ENCODE results near the gene CNPPD1. TPM values are rescaled to one million over a fixed set of nuclear protein-coding genes. Genes with fewer than 3 reads are reported as not detected.

Gene CNPPD1
- total RNA-seq (10 to 100 TPM; 27.5 to 66.9 TPM), polyA plus RNA-seq (10 to 100 TPM; 37.2 to 60.1 TPM)
- long read RNA-seq, donor 1, transcript CNPPD1-201 (8 exons, 2,060 nt), result major isoform, 22 of 37 reads
- long read RNA-seq, donor 1, partial matches to known transcripts, result 14 of 37 reads
- long read RNA-seq, donor 1, other reads (novel, unspliced or antisense), result 0 of 37 reads
- long read RNA-seq, donor 2, partial matches to known transcripts, result 0 of 3 reads
- long read RNA-seq, donor 2, other reads (novel, unspliced or antisense), result 0 of 3 reads
- long read RNA-seq, donor 3, partial matches to known transcripts, result 0 of 4 reads
- long read RNA-seq, donor 3, other reads (novel, unspliced or antisense), result 0 of 4 reads
- long read RNA-seq, donor 4, partial matches to known transcripts, result 0 of 6 reads
- long read RNA-seq, donor 4, other reads (novel, unspliced or antisense), result 0 of 6 reads
- long read RNA-seq, donor 5, transcript CNPPD1-201 (8 exons, 2,060 nt), result major isoform, 10 of 16 reads
- long read RNA-seq, donor 5, partial matches to known transcripts, result 5 of 16 reads
- long read RNA-seq, donor 5, other reads (novel, unspliced or antisense), result 0 of 16 reads

DNA sequence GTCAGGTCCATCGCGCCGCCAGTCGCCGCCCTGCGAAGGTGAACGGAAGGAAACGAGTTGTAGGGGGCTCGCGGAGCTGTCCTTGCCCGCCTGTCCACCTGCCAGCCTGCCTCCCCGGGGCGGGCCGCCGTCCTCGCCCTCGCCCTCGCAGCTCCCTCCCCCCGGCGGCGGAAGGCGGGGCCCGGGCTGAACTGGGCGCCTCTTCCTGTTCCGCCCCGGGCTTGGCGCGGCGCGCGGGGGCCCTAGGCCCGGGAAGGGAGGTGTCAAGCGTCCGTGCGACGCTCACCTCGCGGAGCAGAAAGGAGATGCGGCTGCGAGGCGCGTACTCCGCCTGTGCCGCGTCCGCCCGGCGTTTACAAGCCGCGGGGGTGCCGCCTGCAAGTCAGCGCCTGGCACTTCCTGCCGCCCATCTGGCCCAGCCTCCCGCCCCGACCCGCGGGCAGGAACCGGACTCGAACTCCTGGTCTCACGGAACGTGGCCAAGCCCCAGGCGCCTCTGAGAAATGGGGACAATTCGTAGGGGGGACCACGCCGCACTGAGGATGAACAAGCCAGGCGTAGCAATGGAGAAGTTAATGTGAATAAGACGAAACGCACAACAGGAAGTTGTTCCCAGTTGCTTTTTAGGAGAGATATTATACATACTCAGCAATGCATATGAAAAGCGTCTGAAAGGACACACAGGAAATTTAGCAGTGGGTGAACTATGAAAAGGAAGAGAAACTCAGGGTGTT lies at the start of gene CNPPD1:
Gene CNPPD1, minus strand, starts transcription at position 108 of the 734 bp plus-strand sequence. Its CDS starts 97 bp downstream, at position 11.
- peak; percentile 78 to 88 (median 81) for DNase-seq
- H3K27me3 ChIP-seq (ENCODE audit: control insufficient read depth in 3 of 3, insufficient read depth in 3 of 3, low read length in 2 of 3), result no peaks in the 10 kb centered on the region
- H3K9me3 ChIP-seq (ENCODE audit: control insufficient read depth in 4 of 4, insufficient read depth in 3 of 4, low read length in 3 of 4), result no peaks in the 10 kb centered on the region
- H3K4me3 ChIP-seq, result peak within 1 kb of the TSS; percentile 79
- TF ChIP-seq, protein P1, sequence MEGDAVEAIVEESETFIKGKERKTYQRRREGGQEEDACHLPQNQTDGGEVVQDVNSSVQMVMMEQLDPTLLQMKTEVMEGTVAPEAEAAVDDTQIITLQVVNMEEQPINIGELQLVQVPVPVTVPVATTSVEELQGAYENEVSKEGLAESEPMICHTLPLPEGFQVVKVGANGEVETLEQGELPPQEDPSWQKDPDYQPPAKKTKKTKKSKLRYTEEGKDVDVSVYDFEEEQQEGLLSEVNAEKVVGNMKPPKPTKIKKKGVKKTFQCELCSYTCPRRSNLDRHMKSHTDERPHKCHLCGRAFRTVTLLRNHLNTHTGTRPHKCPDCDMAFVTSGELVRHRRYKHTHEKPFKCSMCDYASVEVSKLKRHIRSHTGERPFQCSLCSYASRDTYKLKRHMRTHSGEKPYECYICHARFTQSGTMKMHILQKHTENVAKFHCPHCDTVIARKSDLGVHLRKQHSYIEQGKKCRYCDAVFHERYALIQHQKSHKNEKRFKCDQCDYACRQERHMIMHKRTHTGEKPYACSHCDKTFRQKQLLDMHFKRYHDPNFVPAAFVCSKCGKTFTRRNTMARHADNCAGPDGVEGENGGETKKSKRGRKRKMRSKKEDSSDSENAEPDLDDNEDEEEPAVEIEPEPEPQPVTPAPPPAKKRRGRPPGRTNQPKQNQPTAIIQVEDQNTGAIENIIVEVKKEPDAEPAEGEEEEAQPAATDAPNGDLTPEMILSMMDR (IDR thresholded peaks at IDR 0.05; ENCODE audit: control extremely low read depth, extremely low read depth), result no peak
- H3K4me1 ChIP-seq (ENCODE audit: control insufficient read depth in 5 of 5, insufficient read depth in 5 of 5, low read length in 5 of 5), result peaks cover 3 to 23% (median 8%) of the 10 kb centered on the region in 5 donors
- peaks cover 21 to 48% (median 29%) of the 10 kb centered on the region in 4 donors for H3K36me3 ChIP-seq (ENCODE audit: control insufficient read depth in 4 of 4, insufficient read depth in 4 of 4, low read length in 4 of 4)
- H3K9ac ChIP-seq (ENCODE audit: insufficient read depth in 1 of 2, low read length in 2 of 2), result peak within 1 kb of the TSS; percentile 57 to 84
- H3K27ac ChIP-seq (ENCODE audit: low read depth in 1 of 2, low read length in 1 of 2), result peak within 1 kb of the TSS; percentile 98 to 100
- WGBS, 2 donors, result 0 to 1% methylated on average over 52 to 69 of the region's 69 CpGs
- ATAC-seq (ENCODE audit: insufficient read depth, low FRiP score), result peak; percentile 88

DNA sequence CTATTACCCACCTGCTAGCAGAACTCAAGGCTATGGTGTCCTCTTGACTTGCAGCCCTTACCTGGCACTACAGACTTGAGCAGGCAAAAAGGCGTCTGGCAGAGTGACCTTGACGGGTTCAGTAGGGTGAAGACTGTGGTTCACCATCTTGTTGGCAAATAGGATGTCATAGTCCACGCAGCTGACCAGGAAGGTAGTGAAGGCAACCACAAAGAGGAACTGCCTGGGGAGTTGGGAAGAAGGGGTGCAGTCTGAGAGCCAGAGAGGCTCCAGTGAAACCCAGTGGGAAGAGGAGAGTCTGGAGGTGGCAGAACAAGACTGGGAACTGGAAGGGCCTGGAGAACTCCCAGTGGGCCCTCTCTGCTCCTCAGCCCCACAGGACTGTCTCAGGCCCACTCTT lies 48.6 kb upstream of the CNPPD1 start:
- Histone ChIP-seq H3K9me3 (ENCODE audit: control insufficient read depth in 4 of 4, insufficient read depth in 3 of 4, low read length in 3 of 4) (no peaks in the 10 kb centered on the region), H3K4me1 (ENCODE audit: control insufficient read depth in 5 of 5, insufficient read depth in 5 of 5, low read length in 5 of 5) (peaks cover 1 to 19% (median 9%) of the 10 kb centered on the region in 5 donors), H3K36me3 (ENCODE audit: control insufficient read depth in 4 of 4, insufficient read depth in 4 of 4, low read length in 4 of 4) (peaks cover 18 to 50% (median 35%) of the 10 kb centered on the region in 4 donors), H3K27ac (ENCODE audit: low read depth in 1 of 2, low read length in 1 of 2) (no peak overlapping the region), H3K9ac (ENCODE audit: insufficient read depth in 1 of 2, low read length in 2 of 2) (no peak overlapping the region), H3K27me3 (ENCODE audit: control insufficient read depth in 3 of 3, insufficient read depth in 3 of 3, low read length in 2 of 3) (no peaks in the 10 kb centered on the region), H3K4me3 (no peak overlapping the region)
- TF ChIP-seq, protein P1 (IDR thresholded peaks at IDR 0.05; ENCODE audit: control extremely low read depth, extremely low read depth), result no peak
- DNase-seq (no peak), ATAC-seq (ENCODE audit: insufficient read depth, low FRiP score) (no peak)
- 33 to 75% methylated on average over 3 of the region's 3 CpGs for WGBS, 2 donors

DNA sequence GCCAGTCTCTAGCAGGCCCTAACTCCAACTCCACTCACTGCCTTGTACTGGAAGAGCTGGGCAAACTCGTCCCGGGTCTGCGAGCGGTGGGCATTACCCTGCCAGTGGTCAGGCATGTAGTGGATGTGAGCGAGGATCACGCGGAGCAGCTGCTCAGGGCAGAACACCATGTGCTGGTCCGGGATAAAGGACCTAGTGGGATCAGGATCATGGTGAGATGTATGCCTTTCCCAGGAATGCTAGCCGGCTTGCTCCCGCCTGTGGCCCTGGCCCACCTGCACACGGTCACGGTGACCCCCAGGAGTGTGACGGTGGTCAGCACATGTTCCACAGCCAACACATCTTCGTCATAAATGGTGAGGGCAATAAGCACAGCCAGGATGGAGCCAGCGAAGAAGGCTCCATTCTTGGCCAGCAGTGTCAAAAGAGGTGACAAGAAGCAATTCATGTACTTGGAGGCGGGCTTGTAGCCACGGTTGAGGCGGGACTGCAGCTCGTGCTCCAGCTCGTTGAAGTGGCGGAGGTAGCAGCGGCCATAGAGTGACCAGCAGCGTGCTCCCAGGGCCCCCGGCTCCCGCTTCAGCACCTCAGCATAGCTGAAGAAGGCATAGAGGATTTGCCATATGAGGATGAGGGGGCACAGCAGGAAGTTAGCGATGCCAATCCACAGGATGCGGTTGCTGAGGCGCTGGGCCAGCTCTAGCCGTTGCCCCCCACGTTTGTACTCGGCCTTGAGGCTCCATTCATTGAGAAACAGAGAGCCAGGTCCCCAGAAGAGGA lies 47.3 kb upstream of the CNPPD1 start:
- H3K9me3 ChIP-seq (ENCODE audit: control insufficient read depth in 4 of 4, insufficient read depth in 3 of 4, low read length in 3 of 4), result no peaks in the 10 kb centered on the region
- WGBS, 2 donors, result 92 to 93% methylated on average over 31 of the region's 31 CpGs
- no peaks in the 10 kb centered on the region for H3K27me3 ChIP-seq (ENCODE audit: control insufficient read depth in 3 of 3, insufficient read depth in 3 of 3, low read length in 2 of 3)
- TF ChIP-seq, protein P1 (IDR thresholded peaks at IDR 0.05; ENCODE audit: control extremely low read depth, extremely low read depth), result no peak
- H3K4me3 ChIP-seq, result no peak overlapping the region
- ATAC-seq (ENCODE audit: insufficient read depth, low FRiP score) (no peak), DNase-seq (no peak)
- H3K27ac ChIP-seq (ENCODE audit: low read depth in 1 of 2, low read length in 1 of 2), result no peak overlapping the region
- no peak overlapping the region for H3K9ac ChIP-seq (ENCODE audit: insufficient read depth in 1 of 2, low read length in 2 of 2)
- H3K4me1 ChIP-seq (ENCODE audit: control insufficient read depth in 5 of 5, insufficient read depth in 5 of 5, low read length in 5 of 5), result peaks cover 4 to 28% (median 15%) of the 10 kb centered on the region in 5 donors
- peaks cover 18 to 60% (median 41%) of the 10 kb centered on the region in 4 donors for H3K36me3 ChIP-seq (ENCODE audit: control insufficient read depth in 4 of 4, insufficient read depth in 4 of 4, low read length in 4 of 4)
